Keratinocyte (primary cell): ENCODE results near the gene MLXIP. TPM values are rescaled to one million over a fixed set of nuclear protein-coding genes. Genes with fewer than 3 reads are reported as not detected.

Source experiments
- DNase-seq: peaks from one replicate; pipeline ENCODE4 v3.0.0-alpha.2; 2011; ENCODE audit warnings: low read depth, missing footprints, low spot score
- FAIRE-seq: peaks from 2 replicates; lab custom pipeline; 2011; peaks lifted over from hg19 to GRCh38; lab: Jason Lieb, UNC
- H2AFZ ChIP-seq: 2 replicates; pipeline ENCODE4 v1.6.0; 2012; ENCODE audit warnings: low read length, control low read depth, inconsistent platforms; ENCODE audit not compliant: control insufficient read depth
- H3K27ac ChIP-seq: 2 replicates; pipeline ENCODE4 v1.5.1; 2011; ENCODE audit warnings: low read length; ENCODE audit not compliant: control insufficient read depth, insufficient read depth
- H3K27me3 ChIP-seq: 3 replicates; pipeline ENCODE4 v1.6.0; 2011; ENCODE audit warnings: low read length; ENCODE audit not compliant: control insufficient read depth, insufficient read depth; ENCODE audit errors: extremely low read depth
- H3K36me3 ChIP-seq, 2 experiments: 2 replicates in 1 of 2; 3 replicates in 1 of 2; pipeline ENCODE4 v1.5.1; 2011; ENCODE audit warnings: low read length in 2 of 2, mild to moderate bottlenecking in 1 of 2; ENCODE audit not compliant: control insufficient read depth in 2 of 2, insufficient read depth in 2 of 2; ENCODE audit errors: extremely low read depth in 1 of 2
- H3K4me1 ChIP-seq: 3 replicates; pipeline ENCODE4 v1.5.1; 2011; ENCODE audit warnings: low read length; ENCODE audit not compliant: control insufficient read depth, insufficient read depth; ENCODE audit errors: extremely low read depth
- H3K4me2 ChIP-seq: 3 replicates; pipeline ENCODE4 v1.6.0; 2011; ENCODE audit warnings: low read depth, low read length; ENCODE audit not compliant: control insufficient read depth, insufficient read depth; ENCODE audit errors: extremely low read depth
- H3K4me3 ChIP-seq, 3 experiments: fragments of 200-600 bp in 1 of 3; sonication (generic) in 1 of 3; 2 replicates in 2 of 3; 3 replicates in 1 of 3; pipeline ENCODE4 v1.5.1; 2011 to 2016; ENCODE audit warnings: low read length in 3 of 3, mild to moderate bottlenecking in 3 of 3, control low read depth in 2 of 3, inconsistent platforms in 1 of 3, low read depth in 1 of 3, mixed read lengths in 1 of 3, mixed run types in 1 of 3, moderate library complexity in 1 of 3; ENCODE audit not compliant: control insufficient read depth in 2 of 3, insufficient read depth in 2 of 3; ENCODE audit errors: extremely low read depth in 1 of 3
- H3K79me2 ChIP-seq: 2 replicates; pipeline ENCODE4 v1.6.0; 2012; ENCODE audit warnings: low read length; ENCODE audit not compliant: control insufficient read depth, insufficient read depth
- H3K9ac ChIP-seq: 3 replicates; pipeline ENCODE4 v1.6.0; 2011; ENCODE audit warnings: low read length; ENCODE audit not compliant: control insufficient read depth, insufficient read depth; ENCODE audit errors: extremely low read depth
- H3K9me1 ChIP-seq: 3 replicates; pipeline ENCODE4 v1.6.0; 2011; ENCODE audit warnings: low read length; ENCODE audit not compliant: control insufficient read depth, insufficient read depth; ENCODE audit errors: extremely low read depth
- H3K9me3 ChIP-seq: 2 replicates; pipeline ENCODE4 v1.5.1; 2012; ENCODE audit warnings: low read depth, low read length; ENCODE audit not compliant: control insufficient read depth
- H4K20me1 ChIP-seq: 3 replicates; pipeline ENCODE4 v1.6.0; 2011; ENCODE audit warnings: low read length; ENCODE audit not compliant: control insufficient read depth, insufficient read depth; ENCODE audit errors: extremely low read depth
- CTCF ChIP-seq, 3 experiments: IDR thresholded peaks in 1 of 3; conservative IDR thresholded peaks in 1 of 3; optimal IDR thresholded peaks in 1 of 3; 2 replicates in 2 of 3; 3 replicates in 1 of 3; pipeline versions ENCODE3 to v1.5.1; 2011; ENCODE audit warnings: low read length in 3 of 3, mild to moderate bottlenecking in 3 of 3, moderate library complexity in 2 of 3, control low read depth in 1 of 3, inconsistent platforms in 1 of 3; ENCODE audit not compliant: insufficient read depth in 2 of 3; ENCODE audit errors: extremely low read depth in 1 of 3
- EZH2 ChIP-seq: IDR thresholded peaks from one replicate; pipeline ENCODE4 v1.6.1; 2012; ENCODE audit warnings: inconsistent platforms, mild to moderate bottlenecking, low read length, moderate library complexity
- dilution Hi-C: fragments of 300-500 bp; cut with MboI; formaldehyde crosslinking; loops from one replicate; pipeline ENCODE4 v1.7.0; 2020; ENCODE audit warnings: low sequenced_read_pairs; ENCODE audit not compliant: extremely low pct_ligation_motif_present
- polyA plus RNA-seq, 5 experiments: library from polyadenylated mRNA; depleted of rRNA in 3 of 5; stranded (reverse) in 3 of 5; stranded (forward) in 1 of 5; unstranded in 1 of 5; fragments of >200 nt; gene quantifications; 1 replicate in 1 of 5; 2 replicates in 3 of 5; 3 replicates in 1 of 5; pipeline versions ENCODE4 v1.2.1 to v1.2.3, GENCODE V29; 2011 to 2012; ENCODE audit warnings: missing spikeins in 2 of 5, low read depth in 1 of 5, low replicate concordance in 1 of 5

Gene MLXIP
- polyA plus RNA-seq, 1 donor (not counting 4 experiments of a cell fraction or from before 2014, with no cell fraction given) = 5.5 TPM

GRCh38 chr12:122090759-122091515, 12.4 kb downstream of the MLXIP start:
- no peak for DNase-seq
- no peak overlapping the region for H3K9ac ChIP-seq
- H3K79me2 ChIP-seq = peaks cover 90% of the 10 kb centered on the region
- FAIRE-seq = peak; percentile 17
- no peak overlapping the region for H3K4me3 ChIP-seq
- no peaks in the 10 kb centered on the region for H3K27me3 ChIP-seq
- no peak overlapping the region for H3K27ac ChIP-seq
- H3K4me1 ChIP-seq = peaks cover 27% of the 10 kb centered on the region
- TF ChIP-seq EZH2 = no peak
- TF ChIP-seq CTCF (optimal IDR thresholded peaks at IDR 0.05 in 1 of 3, IDR thresholded peaks at IDR 0.05 in 1 of 3, conservative IDR thresholded peaks at IDR 0.05 in 1 of 3; ENCODE audit: extremely low read depth in 1 of 3, insufficient read depth in 2 of 3, low read length in 3 of 3) = no peak
- peaks cover 4% of the 10 kb centered on the region for H4K20me1 ChIP-seq
- no peaks in the 10 kb centered on the region for H3K9me3 ChIP-seq
- H3K9me1 ChIP-seq = peaks cover 9% of the 10 kb centered on the region
- no peak overlapping the region for H3K4me2 ChIP-seq
- H2AFZ ChIP-seq = no peak overlapping the region
- dilution Hi-C loops = no loop called here
- peaks cover 7 to 23% of the 10 kb centered on the region in 2 experiments for H3K36me3 ChIP-seq

- no peaks in the 10 kb centered on the region for H3K9me3 ChIP-seq
- H4K20me1 ChIP-seq = peaks cover 7% of the 10 kb centered on the region
- H3K4me3 ChIP-seq = no peak overlapping the region
- H3K9ac ChIP-seq = no peak overlapping the region
- dilution Hi-C loops = no loop called here
- H3K79me2 ChIP-seq = peaks cover 75% of the 10 kb centered on the region
- DNase-seq (no peak), FAIRE-seq (no peak)
- H3K27ac ChIP-seq = no peak overlapping the region
- TF ChIP-seq EZH2 (no peak), CTCF (optimal IDR thresholded peaks at IDR 0.05 in 1 of 3, IDR thresholded peaks at IDR 0.05 in 1 of 3, conservative IDR thresholded peaks at IDR 0.05 in 1 of 3; ENCODE audit: extremely low read depth in 1 of 3, insufficient read depth in 2 of 3, low read length in 3 of 3) (no peak)
- peaks cover 0 to 5% of the 10 kb centered on the region in 2 experiments for H3K36me3 ChIP-seq
- H3K27me3 ChIP-seq = no peaks in the 10 kb centered on the region
- H2AFZ ChIP-seq = no peak overlapping the region
- H3K9me1 ChIP-seq = peaks cover 9% of the 10 kb centered on the region
- H3K4me1 ChIP-seq = peaks cover 48% of the 10 kb centered on the region
- H3K4me2 ChIP-seq = no peak overlapping the region
Measured at GRCh38 chr12:122093098-122093883, 14.7 kb downstream of the MLXIP start.
